Measurements from ENCODE around the gene PDZD2.

Gene PDZD2

GRCh38 chr5:31844622-31845345 lies 205.9 kb downstream of the PDZD2 start:
- no peak for DNase-seq (ENCODE audit: low read depth)
- TF ChIP-seq CTCF (IDR thresholded peaks at IDR 0.05; ENCODE audit: control insufficient read depth, extremely low read depth, insufficient read depth): no peak
- H3K4me3 ChIP-seq (ENCODE audit: low read depth, low read length): no peak overlapping the region

- no peak overlapping the region for H3K4me3 ChIP-seq (ENCODE audit: low read depth, low read length)
- no peak for DNase-seq (ENCODE audit: low read depth)
- no peak for TF ChIP-seq CTCF (IDR thresholded peaks at IDR 0.05; ENCODE audit: control insufficient read depth, extremely low read depth, insufficient read depth)
Measured at GRCh38 chr5:31845361-31845760, 206.4 kb downstream of the PDZD2 start.

- DNase-seq (ENCODE audit: low read depth): no peak
- TF ChIP-seq CTCF (IDR thresholded peaks at IDR 0.05; ENCODE audit: control insufficient read depth, extremely low read depth, insufficient read depth): no peak
Measured at GRCh38 chr5:31846934-31847333, 208.0 kb downstream of the PDZD2 start.

GRCh38 chr5:31847354-31847753 lies 208.4 kb downstream of the PDZD2 start:
- no peak for TF ChIP-seq CTCF (IDR thresholded peaks at IDR 0.05; ENCODE audit: control insufficient read depth, extremely low read depth, insufficient read depth)
- no peak for DNase-seq (ENCODE audit: low read depth)

More at GRCh38 chr5:31846934-31847333, 208.0 kb downstream of the PDZD2 start:
- no peak overlapping the region for H3K4me3 ChIP-seq (ENCODE audit: low read depth, low read length)

GRCh38 chr5:31850981-31851689 lies 212.2 kb downstream of the PDZD2 start:
- TF ChIP-seq CTCF (IDR thresholded peaks at IDR 0.05; ENCODE audit: control insufficient read depth, extremely low read depth, insufficient read depth): no peak
- H3K4me3 ChIP-seq (ENCODE audit: low read depth, low read length): no peak overlapping the region

More at GRCh38 chr5:31847354-31847753, 208.4 kb downstream of the PDZD2 start:
- H3K4me3 ChIP-seq (ENCODE audit: low read depth, low read length): no peak overlapping the region

GRCh38 chr5:31853398-31854135 lies 214.6 kb downstream of the PDZD2 start:
- no peak for DNase-seq (ENCODE audit: low read depth)
- no peak for TF ChIP-seq CTCF (IDR thresholded peaks at IDR 0.05; ENCODE audit: control insufficient read depth, extremely low read depth, insufficient read depth)
- H3K4me3 ChIP-seq (ENCODE audit: low read depth, low read length): no peak overlapping the region

More at GRCh38 chr5:31850981-31851689, 212.2 kb downstream of the PDZD2 start:
- no peak for DNase-seq (ENCODE audit: low read depth)
